Erythroblast (primary cell): Measurements from ENCODE around the gene EHMT1.

Source experiments
- GATA1 ChIP-seq: IDR thresholded peaks from 2 replicates; pipeline ENCODE4 v1.6.1; 2011; ENCODE audit warnings: low read depth, mild to moderate bottlenecking, control low read depth, low read length, moderate library complexity
- POLR2A ChIP-seq: IDR thresholded peaks from 2 replicates; pipeline ENCODE4 v1.6.1; 2011; ENCODE audit warnings: mild to moderate bottlenecking, low read length

- TF ChIP-seq POLR2A (no peak), GATA1 (no peak)
These were observed 169.9 kb downstream of the EHMT1 start for GRCh38 chr9:137788561-137789294.
